Effector memory CD4-positive, alpha-beta T cell (primary cell): ENCODE results near the gene DENND1A.
"Not testable (repeated sequence)": the region's sequence is repeated elsewhere in the genome, so short reads cannot be mapped to it uniquely, and the experiment has no call there.

ENCODE experiments used
- DNase-seq, 3 donors: peaks; one replicate each; pipeline ENCODE4 v3.0.0-alpha.2; 2020
- H3K27ac ChIP-seq: 2 replicates; pipeline ENCODE4 v1.7.0; 2013; ENCODE audit warnings: mild to moderate bottlenecking, low read length, moderate library complexity; ENCODE audit not compliant: insufficient read depth, poor library complexity, severe bottlenecking
- H3K27me3 ChIP-seq: replicated peaks from 2 replicates; pipeline ENCODE4 v1.7.0; 2013; ENCODE audit warnings: mild to moderate bottlenecking, low read length; ENCODE audit not compliant: insufficient read depth, control insufficient read depth, poor library complexity, severe bottlenecking
- H3K36me3 ChIP-seq: 2 replicates; pipeline ENCODE4 v1.7.0; 2013; ENCODE audit warnings: mild to moderate bottlenecking, low read length, moderate library complexity; ENCODE audit not compliant: control insufficient read depth, insufficient read depth
- H3K4me1 ChIP-seq: 2 replicates; pipeline ENCODE4 v1.7.0; 2013; ENCODE audit warnings: low read length, mild to moderate bottlenecking; ENCODE audit not compliant: control insufficient read depth, insufficient read depth, poor library complexity, severe bottlenecking
- H3K4me3 ChIP-seq: 2 replicates; pipeline ENCODE4 v1.7.0; 2013; ENCODE audit warnings: low read length, low read depth, mild to moderate bottlenecking; ENCODE audit not compliant: insufficient read depth, poor library complexity, severe bottlenecking
- H3K9me3 ChIP-seq: 2 replicates; pipeline ENCODE4 v1.7.0; 2013; ENCODE audit warnings: mild to moderate bottlenecking, low read length, moderate library complexity; ENCODE audit not compliant: control insufficient read depth

The DENND1A gene

DNA sequence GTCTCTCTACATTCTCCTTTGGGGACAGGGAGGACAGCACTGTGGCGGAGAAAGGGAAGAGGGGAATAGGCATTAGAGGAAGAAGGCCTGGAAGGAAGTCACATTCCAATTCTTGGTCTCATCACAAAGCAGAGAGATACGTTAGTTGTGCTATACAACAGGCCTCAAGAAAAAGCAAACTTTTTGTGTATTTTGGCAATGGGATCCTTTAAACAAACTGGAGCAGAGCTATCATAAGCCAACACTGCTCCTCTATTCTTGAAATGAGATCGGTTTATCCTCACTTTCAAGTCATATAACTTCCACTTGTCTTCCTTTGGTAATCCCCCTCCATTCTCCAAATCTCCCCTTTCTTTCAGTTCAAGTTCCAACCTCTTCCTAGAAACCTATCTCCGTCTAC, 6.5 kb downstream of the DENND1A start:
- H3K4me1 ChIP-seq = no peaks in the 10 kb centered on the region
- H3K36me3 ChIP-seq = no peaks in the 10 kb centered on the region
- H3K4me3 ChIP-seq = no peak overlapping the region
- no peaks in the 10 kb centered on the region for H3K27me3 ChIP-seq
- DNase-seq = no peak
- H3K9me3 ChIP-seq = no peaks in the 10 kb centered on the region
- H3K27ac ChIP-seq = no peak overlapping the region

DNA sequence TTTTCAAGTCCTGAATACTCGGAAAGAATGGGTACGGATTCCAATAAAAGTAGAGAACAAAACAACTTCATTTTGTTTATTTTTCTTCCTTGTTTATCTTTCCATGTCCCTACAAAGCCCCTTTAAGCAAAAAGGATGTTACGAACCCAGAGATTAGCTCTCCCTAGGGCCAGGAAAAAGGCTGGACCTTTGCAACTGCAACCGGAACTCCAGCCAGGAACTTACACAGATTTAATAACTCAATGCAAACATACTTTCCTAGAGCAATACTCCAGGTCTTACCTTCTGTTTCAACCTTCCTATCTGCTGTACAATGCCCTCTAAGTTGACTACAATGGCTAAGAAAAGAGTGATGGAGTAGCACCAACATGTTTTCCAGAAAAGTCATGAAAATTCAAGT, 7.0 kb downstream of the DENND1A start:
- Histone ChIP-seq H3K4me1 (no peaks in the 10 kb centered on the region), H3K9me3 (no peaks in the 10 kb centered on the region), H3K4me3 (no peak overlapping the region), H3K27ac (no peak overlapping the region), H3K27me3 (no peaks in the 10 kb centered on the region), H3K36me3 (no peaks in the 10 kb centered on the region)
- DNase-seq = no peak

DNA sequence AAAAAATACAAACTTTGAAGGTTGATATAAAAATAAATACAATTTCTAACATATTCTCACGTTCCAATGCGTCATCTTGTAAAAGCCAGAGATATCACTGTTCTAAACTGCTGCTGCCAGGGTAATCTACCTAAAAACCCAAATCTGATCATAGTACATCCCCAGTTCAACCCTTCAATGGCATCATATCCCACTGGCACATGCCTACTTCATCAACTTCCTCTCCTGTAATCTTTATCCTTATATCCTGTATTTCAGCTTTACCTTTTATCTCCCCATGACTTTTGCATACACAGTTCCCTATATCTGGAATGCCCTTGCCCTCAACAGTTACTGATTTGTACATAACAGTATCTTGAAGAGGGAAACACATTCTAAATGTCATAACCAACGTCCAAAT, 7.5 kb downstream of the DENND1A start:
- no peaks in the 10 kb centered on the region for H3K27me3 ChIP-seq
- no peak overlapping the region for H3K4me3 ChIP-seq
- no peaks in the 10 kb centered on the region for H3K4me1 ChIP-seq
- H3K27ac ChIP-seq = no peak overlapping the region
- no peaks in the 10 kb centered on the region for H3K36me3 ChIP-seq
- DNase-seq = no peak
- H3K9me3 ChIP-seq = no peaks in the 10 kb centered on the region

- no peaks in the 10 kb centered on the region for H3K9me3 ChIP-seq
- DNase-seq = no peak
- no peaks in the 10 kb centered on the region for H3K27me3 ChIP-seq
- no peak overlapping the region for H3K4me3 ChIP-seq
- no peak overlapping the region for H3K27ac ChIP-seq
- no peaks in the 10 kb centered on the region for H3K4me1 ChIP-seq
- no peaks in the 10 kb centered on the region for H3K36me3 ChIP-seq
These were observed 15.3 kb downstream of the DENND1A start for GRCh38 chr9:123914517-123915196.

DNA sequence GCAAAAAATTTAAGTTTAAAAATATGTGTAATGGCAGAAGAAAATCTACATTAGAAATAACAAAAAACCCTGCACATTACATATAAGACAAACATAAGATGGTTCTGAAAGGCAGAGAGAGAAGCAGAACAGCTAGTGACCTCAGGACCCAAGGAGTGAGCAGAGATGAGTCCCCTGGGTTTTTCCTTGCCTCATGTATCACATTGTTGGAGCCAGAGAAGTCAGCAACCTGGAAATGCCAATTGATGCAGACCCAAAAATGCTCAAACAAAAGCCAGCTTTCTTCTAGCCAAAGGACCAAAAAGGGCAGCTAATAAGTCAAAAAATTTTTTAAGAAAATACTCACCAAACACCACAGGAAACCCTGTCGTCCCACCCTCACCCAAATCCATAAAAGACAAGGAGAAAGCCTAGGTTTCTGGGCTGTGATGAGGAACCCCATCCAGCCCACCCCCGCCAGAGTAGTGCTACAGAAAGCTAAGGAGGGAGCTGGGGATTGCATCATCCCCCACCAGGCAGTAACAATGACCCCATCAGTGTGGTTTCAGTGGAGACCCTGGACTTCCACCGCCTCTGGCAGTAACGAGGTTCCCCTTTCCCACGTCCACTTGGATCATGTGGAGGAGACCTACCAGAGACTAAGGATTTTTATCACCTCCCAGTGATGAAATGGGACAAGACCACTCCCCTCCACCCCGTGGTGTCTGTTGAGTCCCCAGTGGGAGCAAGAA, 17.6 kb downstream of the DENND1A start:
- Histone ChIP-seq H3K36me3 (no peaks in the 10 kb centered on the region), H3K9me3 (no peaks in the 10 kb centered on the region), H3K4me1 (no peaks in the 10 kb centered on the region), H3K27me3 (no peaks in the 10 kb centered on the region), H3K4me3 (no peak overlapping the region), H3K27ac (no peak overlapping the region)
- DNase-seq = no peak

GRCh38 chr9:123911024-123911423, 18.9 kb downstream of the DENND1A start:
- Histone ChIP-seq H3K4me3 (no peak overlapping the region), H3K27ac (no peak overlapping the region), H3K4me1 (no peaks in the 10 kb centered on the region), H3K9me3 (no peaks in the 10 kb centered on the region), H3K36me3 (no peaks in the 10 kb centered on the region), H3K27me3 (no peaks in the 10 kb centered on the region)
- DNase-seq = no peak

GRCh38 chr9:123909192-123909591, 20.7 kb downstream of the DENND1A start:
- H3K36me3 ChIP-seq, H3K4me3 ChIP-seq, DNase-seq, H3K4me1 ChIP-seq, H3K27ac ChIP-seq, H3K27me3 ChIP-seq, H3K9me3 ChIP-seq: not testable (repeated sequence)

GRCh38 chr9:123903550-123903949, 26.4 kb downstream of the DENND1A start:
- H3K27ac ChIP-seq, DNase-seq, H3K36me3 ChIP-seq, H3K9me3 ChIP-seq, H3K4me3 ChIP-seq, H3K4me1 ChIP-seq, H3K27me3 ChIP-seq: not testable (repeated sequence)

DNA sequence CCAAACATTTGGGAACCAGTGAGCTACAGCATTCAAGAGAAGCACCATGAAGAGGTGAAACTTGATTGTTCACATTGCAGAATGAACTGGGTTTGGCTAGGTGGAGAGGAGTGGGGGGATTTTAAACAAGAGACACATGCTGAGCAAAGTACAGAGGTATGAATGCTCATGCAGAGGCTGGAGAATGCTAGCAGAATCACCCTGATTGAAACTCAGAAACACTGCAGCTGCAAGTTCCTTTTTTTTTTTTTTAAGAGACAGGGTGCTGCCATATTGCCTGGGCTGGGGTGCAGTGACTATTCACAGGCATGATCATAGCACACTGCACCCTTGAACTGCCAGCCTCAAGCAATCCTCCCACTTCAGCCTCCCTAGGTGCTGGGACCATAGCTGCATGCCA, 35.1 kb downstream of the DENND1A start:
- Histone ChIP-seq H3K9me3 (no peaks in the 10 kb centered on the region), H3K27me3 (no peaks in the 10 kb centered on the region), H3K27ac (no peak overlapping the region), H3K36me3 (no peaks in the 10 kb centered on the region), H3K4me1 (no peaks in the 10 kb centered on the region), H3K4me3 (no peak overlapping the region)
- no peak for DNase-seq

- Histone ChIP-seq H3K9me3 (no peaks in the 10 kb centered on the region), H3K27me3 (no peaks in the 10 kb centered on the region), H3K4me1 (no peaks in the 10 kb centered on the region), H3K27ac (no peak overlapping the region), H3K4me3 (no peak overlapping the region), H3K36me3 (no peaks in the 10 kb centered on the region)
- no peak for DNase-seq
These were observed 36.0 kb downstream of the DENND1A start for GRCh38 chr9:123893831-123894460.
